HG02571 (cell line): Measurements from ENCODE around the gene FADS2.
A peak's percentile ranks its signal among the peaks of the same experiment; 100 is the strongest.
"Not testable (repeated sequence)": the region's sequence is repeated elsewhere in the genome, so short reads cannot be mapped to it uniquely, and the experiment has no call there.

ENCODE experiments used
- ATAC-seq: cut with Tn5 transposase; IDR thresholded peaks from one replicate; pipeline ENCODE4 v1.9.1; 2021; ENCODE audit warnings: mild to moderate bottlenecking, moderate library complexity; ENCODE audit not compliant: unreplicated experiment

FADS2 gene

DNA sequence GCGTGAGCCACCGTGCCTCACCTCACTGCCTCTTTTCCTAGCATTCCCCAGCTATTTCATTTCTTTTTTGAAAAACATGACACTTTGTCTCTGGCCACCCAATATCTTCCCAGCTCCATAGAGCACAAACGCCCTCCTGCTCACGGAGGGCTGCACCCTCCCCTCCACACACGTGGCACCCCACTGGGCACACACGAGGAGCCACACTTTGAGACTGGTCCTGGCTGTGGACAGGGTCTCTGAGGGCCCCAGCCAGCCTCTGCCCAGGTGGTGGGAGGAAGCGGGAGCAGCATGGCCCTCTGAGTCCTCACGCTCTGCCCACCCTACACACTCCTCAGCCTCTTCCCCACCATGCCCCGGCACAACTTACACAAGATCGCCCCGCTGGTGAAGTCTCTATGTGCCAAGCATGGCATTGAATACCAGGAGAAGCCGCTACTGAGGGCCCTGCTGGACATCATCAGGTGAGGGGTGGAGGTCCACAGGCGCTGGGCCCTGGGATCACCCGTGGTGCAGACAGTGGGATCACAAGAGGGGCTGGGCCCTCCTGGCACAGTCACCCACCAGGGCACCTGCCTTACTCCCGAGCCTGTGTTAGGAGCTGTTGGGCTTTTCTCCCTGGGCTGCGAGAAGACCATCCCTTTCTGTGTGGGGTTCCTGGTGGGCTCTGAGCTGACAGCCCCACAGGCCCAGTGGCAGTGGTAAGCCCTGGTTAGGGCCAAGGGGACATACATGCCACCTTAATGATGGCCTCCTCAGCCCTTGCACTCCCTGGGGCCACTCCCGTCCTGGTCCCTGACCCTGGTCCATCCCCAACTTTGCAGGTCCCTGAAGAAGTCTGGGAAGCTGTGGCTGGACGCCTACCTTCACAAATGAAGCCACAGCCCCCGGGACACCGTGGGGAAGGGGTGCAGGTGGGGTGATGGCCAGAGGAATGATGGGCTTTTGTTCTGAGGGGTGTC lies 37.0 kb downstream of the FADS2 start:
- no peak for ATAC-seq

DNA sequence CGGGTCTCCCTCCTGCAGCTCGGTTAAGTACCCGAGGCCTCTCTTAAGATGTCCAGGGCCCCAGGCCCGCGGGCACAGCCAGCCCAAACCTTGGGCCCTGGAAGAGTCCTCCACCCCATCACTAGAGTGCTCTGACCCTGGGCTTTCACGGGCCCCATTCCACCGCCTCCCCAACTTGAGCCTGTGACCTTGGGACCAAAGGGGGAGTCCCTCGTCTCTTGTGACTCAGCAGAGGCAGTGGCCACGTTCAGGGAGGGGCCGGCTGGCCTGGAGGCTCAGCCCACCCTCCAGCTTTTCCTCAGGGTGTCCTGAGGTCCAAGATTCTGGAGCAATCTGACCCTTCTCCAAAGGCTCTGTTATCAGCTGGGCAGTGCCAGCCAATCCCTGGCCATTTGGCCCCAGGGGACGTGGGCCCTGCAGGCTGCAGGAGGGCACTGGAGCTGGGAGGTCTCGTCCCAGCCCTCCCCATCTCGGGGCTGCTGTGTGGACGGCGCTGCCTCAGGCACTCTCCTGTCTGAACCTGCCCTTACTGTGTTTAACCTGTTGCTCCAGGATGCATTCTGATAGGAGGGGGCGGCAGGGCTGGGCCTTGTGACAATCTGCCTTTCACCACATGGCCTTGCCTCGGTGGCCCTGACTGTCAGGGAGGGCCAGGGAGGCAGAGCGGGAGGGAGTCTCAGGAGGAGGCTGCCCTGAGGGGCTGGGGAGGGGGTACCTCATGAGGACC lies 38.3 kb downstream of the FADS2 start:
- no peak for ATAC-seq

DNA sequence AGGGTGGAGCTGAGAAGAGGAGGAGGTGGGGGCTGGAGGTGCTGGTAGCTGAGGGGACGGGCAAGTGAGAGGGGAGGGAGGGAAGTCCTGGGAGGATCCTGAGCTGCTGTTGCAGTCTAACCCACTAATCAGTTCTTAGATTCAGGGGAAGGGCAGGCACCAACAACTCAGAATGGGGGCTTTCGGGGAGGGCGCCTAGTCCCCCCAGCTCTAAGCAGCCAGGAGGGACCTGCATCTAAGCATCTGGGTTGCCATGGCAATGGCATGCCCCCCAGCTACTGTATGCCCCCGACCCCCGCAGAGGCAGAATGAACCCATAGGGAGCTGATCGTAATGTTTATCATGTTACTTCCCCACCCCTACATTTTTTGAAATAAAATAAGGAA lies 38.9 kb downstream of the FADS2 start:
- no peak for ATAC-seq

DNA sequence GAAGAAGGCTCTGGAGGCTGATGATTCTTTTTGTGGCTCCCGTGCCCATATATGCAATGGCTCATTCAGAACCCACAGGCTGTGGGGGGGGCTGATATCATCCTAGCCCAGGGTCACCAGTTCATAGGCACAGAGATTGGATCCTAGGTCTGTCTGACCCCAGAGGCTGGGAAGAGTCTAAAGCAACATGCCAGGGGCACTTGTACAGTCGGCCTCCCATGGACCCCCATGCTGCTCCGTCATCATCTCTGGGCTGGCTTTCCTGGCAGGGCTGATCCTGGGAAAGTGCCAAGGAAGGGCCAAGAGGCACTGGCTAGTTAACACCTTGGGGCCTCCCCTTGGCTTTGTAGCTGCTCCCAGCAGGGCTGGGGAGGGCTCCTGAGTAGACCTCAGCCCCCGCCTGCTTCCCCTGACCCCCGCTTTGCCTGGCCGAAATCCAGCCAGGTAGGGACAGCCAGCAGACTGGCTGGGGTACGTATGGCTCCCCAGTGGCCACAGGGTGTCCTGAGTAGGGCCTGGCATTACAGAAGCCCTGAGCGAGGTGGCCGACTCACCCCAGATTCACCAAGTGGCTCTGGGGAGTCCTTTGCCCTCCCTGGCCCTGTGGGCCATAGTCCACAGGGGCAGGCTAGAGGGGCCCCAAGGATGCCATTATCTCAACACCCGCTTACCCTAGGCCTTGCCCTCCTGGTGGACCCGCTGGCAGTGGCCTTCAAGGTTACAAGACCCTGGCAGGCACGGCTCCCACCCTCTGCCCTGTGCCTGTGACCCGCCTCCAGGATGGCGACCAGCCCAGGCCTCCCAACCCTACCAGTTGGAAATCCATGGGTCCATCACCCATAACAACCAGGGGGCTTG lies 40.7 kb downstream of the FADS2 start:
- ATAC-seq = no peak

DNA sequence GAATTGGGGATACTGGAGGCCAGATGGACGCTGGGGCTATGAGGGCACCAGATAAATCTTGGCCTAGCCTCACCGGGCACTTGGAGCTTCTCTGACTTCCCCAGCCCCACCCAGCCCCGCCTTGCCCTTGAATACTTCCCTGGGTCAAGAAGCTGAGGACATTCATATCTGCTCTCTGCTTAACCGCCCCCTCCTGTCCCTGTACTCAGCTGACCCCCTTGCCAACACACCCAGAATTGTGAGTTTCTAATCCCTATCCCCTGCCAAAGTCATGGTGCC lies 41.3 kb downstream of the FADS2 start:
- ATAC-seq = no peak

DNA sequence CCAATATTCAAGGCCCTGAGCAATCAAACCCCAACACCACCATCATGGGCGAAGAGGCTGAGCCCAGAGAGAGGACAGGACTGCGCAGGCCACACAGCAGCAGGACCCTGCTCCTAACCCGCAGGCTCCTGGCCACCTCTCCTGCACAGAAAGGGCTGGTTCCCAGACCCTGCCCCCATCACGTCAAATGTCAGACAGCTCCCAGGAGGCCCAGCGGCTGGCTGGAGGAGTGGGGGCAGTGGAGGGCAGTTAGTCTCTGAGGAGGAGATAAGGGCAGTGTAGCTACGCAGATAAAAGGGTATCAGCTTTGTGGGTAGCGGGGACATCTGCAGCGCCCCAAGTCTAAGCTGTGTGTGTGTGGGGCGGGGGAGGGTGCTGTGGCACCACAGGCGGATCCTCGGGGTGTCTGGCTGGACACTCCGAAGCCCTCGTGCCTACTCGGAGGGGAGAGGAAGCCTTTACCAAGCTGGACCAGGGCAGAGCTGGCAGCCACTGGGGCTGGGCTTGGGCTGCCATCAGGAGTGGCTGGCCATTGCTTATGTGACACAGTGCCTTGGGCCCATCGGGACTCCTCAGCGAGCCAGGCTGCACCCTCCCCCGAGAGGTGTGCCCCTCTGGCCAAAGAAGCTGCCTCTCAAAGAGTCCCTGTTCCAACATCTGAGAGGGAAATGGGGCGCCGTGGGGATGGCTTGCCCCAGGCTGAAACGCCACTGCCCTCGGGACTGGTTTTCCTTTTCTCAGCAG lies 41.8 kb downstream of the FADS2 start:
- ATAC-seq = no peak

DNA sequence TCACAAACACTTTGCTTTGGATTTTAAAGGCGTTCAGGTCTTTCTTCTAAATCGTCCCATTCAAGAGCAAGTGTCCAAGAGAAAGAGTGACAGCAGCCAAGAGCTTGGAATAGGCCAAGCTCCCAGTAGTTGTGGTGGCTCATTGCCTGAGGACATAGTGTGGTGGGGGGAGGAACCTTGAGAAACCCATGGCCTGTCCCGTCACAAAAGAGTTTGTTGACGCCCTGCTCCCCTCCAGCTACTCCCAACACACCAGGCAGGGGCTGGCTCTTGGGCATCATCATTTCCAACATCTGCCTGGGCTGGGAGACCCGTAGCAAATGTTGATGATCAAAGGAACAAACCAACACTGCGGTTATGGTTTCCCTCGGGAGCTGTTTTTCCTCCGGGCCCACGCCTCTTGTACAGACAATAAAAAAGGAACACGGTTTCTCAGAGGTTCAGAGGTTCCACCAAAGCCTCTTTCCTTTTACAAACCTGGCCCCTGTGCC lies 42.5 kb downstream of the FADS2 start:
- no peak for ATAC-seq

DNA sequence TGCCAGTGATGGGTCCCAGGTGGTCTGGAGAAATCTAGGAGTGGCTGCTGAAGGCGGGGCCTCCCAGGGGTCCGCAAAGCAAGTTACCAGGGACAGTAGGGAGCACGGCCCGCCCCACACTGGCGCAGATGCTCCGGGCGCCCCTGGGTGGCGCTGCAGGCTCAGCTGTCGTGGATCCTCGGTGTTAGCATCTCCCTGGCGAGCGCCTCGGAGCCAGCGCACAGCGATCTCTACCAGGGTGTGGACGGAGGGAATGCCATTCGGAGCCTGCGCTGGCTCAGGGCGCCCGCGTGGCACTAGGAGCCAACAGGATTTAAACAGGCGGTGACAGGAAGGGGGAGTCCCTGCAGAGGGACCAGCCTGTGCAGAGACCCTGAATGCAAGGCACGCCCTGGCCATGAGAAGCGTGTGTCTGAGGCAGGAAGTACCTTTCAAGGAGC lies 43.1 kb downstream of the FADS2 start:
- ATAC-seq = peak; percentile 53

DNA sequence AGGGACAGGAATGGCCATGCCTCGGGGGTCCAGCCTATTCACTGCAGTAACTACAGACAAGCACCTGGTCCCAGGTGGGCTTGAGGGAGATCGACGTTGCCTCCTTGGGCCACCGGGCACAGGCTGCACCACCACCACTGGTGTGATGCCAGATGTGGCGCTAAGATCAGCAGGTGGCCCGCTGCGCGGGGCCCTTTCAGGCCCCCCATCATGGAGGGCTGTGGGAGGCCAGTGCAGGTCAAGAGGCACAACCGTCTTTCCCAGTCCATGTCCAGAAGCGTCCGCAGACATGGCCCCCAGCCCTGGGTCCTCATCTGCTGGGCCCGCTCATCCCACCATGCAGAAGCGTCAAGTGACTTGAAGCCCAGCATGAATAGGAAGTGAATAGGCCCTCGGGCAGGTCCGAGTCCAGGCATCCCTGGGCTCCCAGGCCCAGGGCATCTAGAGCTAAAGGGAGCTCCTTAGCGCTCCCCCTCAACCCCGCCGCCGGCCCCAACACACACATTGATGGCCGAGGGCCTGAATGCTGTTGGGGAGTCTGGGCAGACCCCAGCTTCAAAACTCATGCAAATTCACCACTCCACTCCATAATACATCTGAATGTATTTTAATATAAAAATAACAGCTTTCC lies 45.0 kb downstream of the FADS2 start:
- no peak for ATAC-seq

DNA sequence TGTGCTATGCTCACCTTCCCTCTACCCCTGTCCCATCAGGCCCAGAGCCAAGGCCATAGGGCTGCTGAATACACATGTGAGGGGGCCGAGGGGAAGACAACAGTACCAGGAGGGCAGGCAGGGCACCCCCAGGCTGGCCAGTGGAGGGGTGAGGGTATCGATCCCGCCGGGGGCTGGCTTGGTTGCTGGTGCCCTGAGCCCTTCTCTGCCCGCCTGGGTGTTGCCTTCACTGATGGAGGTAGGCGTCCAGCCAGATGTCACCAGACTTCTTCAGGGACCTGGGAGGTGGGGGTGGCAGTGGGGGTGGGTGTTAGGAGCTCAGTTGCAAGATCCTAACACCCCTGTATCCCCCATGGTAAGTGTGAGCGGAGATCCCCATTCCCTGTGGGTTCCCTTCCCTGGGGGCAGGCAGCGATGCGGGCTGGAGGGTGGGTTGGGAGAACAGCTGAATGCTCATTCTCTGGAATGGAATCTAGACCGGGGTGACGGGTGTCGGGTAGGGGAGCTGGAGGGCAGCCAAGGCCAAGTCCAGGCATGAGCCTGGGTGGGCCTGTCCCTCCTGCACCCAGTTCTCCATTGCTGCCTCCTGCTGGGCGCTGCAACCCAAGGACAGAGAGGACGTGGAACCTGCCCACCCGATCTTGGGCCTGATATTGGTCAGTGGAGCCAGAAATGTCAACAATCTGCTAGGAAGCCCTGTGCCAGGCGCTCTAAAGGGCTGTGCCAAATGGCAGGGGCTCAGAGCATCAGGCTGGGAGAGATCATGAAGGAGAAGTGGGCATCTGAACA lies 45.7 kb downstream of the FADS2 start:
- ATAC-seq = no peak

DNA sequence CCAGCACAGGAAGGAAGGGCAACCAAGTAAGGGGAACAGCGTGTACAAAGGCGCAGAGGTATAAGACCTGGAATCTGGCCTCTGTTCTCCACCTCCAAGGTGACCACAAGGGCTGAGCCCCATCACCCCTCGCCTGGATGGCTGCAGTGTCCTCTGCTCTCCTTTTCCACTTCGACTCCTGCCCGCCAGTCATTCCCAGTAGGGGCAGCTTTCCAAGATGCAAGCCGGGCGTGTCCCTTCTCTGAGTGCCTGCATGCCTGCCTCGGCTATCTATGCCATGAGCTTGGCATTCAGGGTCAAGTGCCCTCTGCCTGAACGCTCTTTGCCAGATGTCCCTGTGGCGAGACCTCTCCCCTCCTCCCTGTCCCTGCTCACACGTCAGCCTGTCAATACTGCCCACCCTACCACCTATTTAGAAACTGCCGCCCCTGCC lies 46.3 kb downstream of the FADS2 start:
- no peak for ATAC-seq

DNA sequence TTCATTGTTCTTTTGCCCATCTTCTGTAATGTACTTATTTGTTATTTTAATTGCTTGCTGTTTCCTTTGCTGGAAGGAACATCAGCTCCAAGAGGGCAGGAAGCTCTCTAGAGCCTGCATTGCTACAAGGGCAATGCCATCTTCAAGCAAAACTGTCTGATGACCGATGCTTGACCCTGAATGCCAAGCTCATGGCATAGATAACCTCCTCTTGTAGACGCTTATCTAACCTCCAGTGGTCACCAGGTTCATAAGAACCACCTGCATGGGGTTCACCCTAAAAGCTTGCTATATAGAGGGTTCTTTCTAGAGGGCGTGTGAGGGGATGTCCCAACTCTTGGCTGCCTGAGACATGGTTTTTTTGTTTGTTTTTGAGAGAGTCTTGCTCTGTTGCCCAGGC lies 46.8 kb downstream of the FADS2 start:
- ATAC-seq = no peak

DNA sequence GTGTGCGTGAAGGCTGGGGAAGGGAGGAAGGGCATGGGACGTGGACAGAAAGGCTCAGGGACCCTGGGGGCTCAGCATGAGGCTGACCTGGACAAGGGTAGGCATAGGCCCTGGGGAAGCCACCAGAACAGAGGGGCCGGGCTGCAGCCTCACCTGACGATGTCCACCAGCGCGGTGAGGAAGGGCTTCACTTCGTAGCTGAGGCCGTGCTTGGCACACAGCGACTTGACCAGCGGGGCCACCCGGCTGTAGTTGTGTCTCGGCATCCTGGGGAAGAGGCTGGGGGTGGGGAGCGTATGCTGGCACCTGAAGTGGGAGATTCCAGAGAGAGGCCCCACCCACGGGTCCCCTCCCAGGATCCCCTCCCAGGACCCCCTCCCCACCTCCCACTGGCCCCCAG lies 47.6 kb downstream of the FADS2 start:
- no peak for ATAC-seq

DNA sequence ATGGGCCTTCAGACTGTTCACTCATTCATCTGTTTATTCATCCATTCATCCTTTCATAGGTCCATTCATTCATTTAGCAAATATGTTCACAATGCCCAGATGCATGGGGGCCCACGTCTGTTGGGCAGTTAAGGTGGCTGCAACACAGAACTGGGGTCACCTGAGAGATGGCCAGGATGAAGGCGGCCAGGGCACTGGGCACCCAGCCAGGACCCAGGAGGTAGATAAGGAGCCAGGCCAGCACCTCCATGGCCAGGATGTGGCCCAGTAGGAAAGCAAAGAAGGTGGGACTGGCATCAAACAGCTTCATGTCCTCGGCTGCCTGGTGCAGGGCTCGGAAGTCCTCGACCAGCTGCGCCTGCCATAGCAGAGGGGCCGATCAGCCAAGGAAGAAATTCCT lies 51.1 kb downstream of the FADS2 start:
- no peak for ATAC-seq

DNA sequence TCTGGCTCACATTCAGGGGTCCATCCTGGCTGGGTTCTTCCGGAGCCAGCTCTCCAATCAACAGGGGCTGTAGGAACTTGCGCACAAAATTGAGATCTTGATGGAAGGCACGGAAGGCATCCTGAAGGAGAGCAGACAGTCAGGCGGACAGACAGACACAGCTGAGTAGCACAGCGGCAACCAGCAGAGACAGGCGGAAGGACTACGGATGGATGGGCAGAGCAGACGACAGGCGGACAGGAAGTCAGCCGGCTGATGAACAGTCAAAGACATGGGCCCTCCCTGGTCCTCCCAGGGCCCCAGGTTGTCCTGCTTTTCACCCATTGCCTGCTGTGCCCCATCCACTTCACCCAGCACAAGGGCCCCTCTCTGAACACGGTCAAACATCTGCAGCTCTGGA lies 51.9 kb downstream of the FADS2 start:
- no peak for ATAC-seq

DNA sequence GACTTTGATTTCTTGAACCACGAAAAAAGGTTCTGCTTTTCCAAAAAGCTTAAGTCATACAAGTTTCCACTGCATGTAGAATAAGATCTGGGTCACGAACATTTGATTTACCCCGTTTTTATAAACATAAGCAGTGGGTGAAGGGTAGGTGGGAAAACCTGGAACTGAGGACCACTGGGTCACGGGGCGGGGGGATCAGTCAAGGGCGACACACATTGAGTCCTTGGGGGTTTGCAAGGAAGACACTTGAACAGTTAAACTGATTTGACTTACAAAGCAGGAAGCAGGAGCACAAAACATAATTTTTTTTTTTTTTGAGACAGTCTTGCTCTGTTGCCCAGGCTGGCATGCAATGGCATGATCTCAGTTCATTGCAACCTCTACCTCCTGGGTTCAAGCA lies 52.4 kb downstream of the FADS2 start:
- no peak for ATAC-seq

DNA sequence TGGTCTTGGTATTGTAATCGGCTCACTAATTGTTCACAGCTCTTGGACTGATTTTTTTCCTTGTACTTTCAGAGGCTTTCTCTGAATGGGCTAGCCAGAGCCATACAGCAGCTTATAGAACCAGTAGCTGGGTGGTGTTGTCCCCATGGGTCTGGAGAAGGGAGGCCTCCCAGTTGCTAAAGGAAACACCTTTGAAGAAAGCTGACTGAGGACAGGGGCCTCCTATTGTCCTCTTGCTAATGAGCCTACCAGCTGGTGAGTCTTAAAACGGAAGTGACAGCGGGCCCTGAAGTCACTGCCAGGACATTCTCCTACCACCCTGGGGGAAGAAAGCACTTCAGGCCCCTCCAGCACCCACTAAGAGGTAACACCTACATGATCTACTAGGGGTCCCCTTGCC lies 53.3 kb downstream of the FADS2 start:
- ATAC-seq = no peak

DNA sequence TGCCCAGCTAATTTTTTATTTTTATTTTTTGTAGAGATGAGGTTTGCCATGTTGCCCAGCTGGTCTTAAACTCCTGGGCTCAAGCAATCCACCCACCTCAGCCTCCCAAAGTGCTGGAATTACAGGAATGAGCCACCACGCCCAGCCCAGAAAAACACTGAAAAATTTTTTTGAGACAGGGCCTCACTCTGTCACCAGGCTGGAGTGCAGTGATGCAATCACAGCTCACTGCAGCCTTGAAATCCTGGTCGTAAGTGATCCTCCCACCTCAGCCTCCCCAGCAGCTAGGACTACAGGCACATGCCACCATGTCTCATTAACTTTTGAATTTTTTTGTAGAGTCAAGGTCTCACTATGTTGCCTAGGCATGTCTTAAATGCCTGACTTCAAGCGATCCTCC lies 54.2 kb downstream of the FADS2 start:
- ATAC-seq = not testable (repeated sequence)

DNA sequence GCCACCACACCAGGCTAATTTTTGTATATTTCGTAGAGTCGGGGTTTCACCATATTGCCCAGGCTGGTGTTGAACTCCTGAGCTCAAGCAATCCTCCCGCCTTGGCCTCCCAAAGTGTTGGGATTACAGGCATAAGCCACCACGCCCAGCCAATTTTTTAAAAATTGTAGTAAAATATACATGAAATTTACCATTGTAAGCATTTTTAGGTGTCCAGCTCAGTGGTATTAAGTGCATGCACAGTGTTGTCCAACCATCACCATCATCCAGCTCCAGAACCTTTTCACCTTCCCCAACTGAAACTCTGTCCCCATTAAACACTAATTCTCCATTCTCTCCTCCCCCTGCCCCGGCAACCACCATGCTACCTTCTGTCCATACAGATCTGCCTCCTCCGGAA lies 54.8 kb downstream of the FADS2 start:
- no peak for ATAC-seq
